ENCODE data around the gene OST4. TPM values are rescaled to one million over a fixed set of nuclear protein-coding genes. Genes with fewer than 3 reads are reported as not detected.

The OST4 gene
- total RNA-seq, 1 donor from 2014 or later: 269 TPM

GRCh38 chr2:27071990-27072830 is 756 bp upstream of the OST4 start:
- H3K4me1 ChIP-seq: peaks cover 73% of the 10 kb centered on the region
- H3K27ac ChIP-seq: peak overlapping the region; percentile 94
- no peaks in the 10 kb centered on the region for H3K9me3 ChIP-seq
- peak in 1 of 2 donors; percentile 81 for DNase-seq (ENCODE audit: extremely low spot score in 2 of 2)
- H3K27me3 ChIP-seq: no peaks in the 10 kb centered on the region
- H3K4me3 ChIP-seq: peak overlapping the region; percentile 89 to 97
- TF ChIP-seq POLR2A (IDR thresholded peaks at IDR 0.05) (no peak), POLR2AphosphoS5 (IDR thresholded peaks at IDR 0.05; ENCODE audit: insufficient read depth in 1 of 2, low read depth in 1 of 2) (peak; percentile 38 to 71)
- peaks cover 0 to 17% of the 10 kb centered on the region in 2 donors for H3K36me3 ChIP-seq
- intact Hi-C loops (cut with DNase I): no loop called here

GRCh38 chr2:27070653-27071276 is 689 bp downstream of the OST4 start:
- TF ChIP-seq POLR2A (IDR thresholded peaks at IDR 0.05) (no peak), POLR2AphosphoS5 (IDR thresholded peaks at IDR 0.05; ENCODE audit: insufficient read depth in 1 of 2, low read depth in 1 of 2) (no peak), CTCF (IDR thresholded peaks at IDR 0.05) (no peak)
- Histone ChIP-seq H3K4me3 (peak overlapping the region; percentile 89 to 97), H3K36me3 (peaks cover 0 to 17% of the 10 kb centered on the region in 2 donors), H3K27ac (peak overlapping the region; percentile 94), H3K27me3 (no peaks in the 10 kb centered on the region), H3K4me1 (peaks cover 63% of the 10 kb centered on the region), H3K9me3 (no peaks in the 10 kb centered on the region)
- intact Hi-C loops (cut with DNase I): no loop called here
- peak in 1 of 2 donors; percentile 82 for DNase-seq (ENCODE audit: extremely low spot score in 2 of 2)

- peaks cover 57% of the 10 kb centered on the region for H3K4me1 ChIP-seq
- H3K36me3 ChIP-seq: peaks cover 0 to 17% of the 10 kb centered on the region in 2 donors
- TF ChIP-seq POLR2A (IDR thresholded peaks at IDR 0.05) (no peak), CTCF (IDR thresholded peaks at IDR 0.05) (no peak), POLR2AphosphoS5 (IDR thresholded peaks at IDR 0.05; ENCODE audit: insufficient read depth in 1 of 2, low read depth in 1 of 2) (no peak)
- no peak for DNase-seq (ENCODE audit: extremely low spot score in 2 of 2)
- H3K9me3 ChIP-seq: no peaks in the 10 kb centered on the region
- no peaks in the 10 kb centered on the region for H3K27me3 ChIP-seq
- intact Hi-C loops (cut with DNase I): no loop called here
- H3K4me3 ChIP-seq: peak overlapping the region; percentile 89 to 97
- H3K27ac ChIP-seq: peak overlapping the region; percentile 94
Measured at GRCh38 chr2:27069961-27070618, 1.4 kb downstream of the OST4 start.

GRCh38 chr2:27069436-27069835 is 2.0 kb downstream of the OST4 start:
- H3K4me3 ChIP-seq: peak overlapping the region in 1 of 2 donors; percentile 97
- peaks cover 0 to 17% of the 10 kb centered on the region in 2 donors for H3K36me3 ChIP-seq

More at GRCh38 chr2:27069436-27069835, 2.0 kb downstream of the OST4 start:
- TF ChIP-seq POLR2AphosphoS5 (IDR thresholded peaks at IDR 0.05; ENCODE audit: insufficient read depth in 1 of 2, low read depth in 1 of 2): no peak
- no peak for TF ChIP-seq CTCF (IDR thresholded peaks at IDR 0.05)
- TF ChIP-seq POLR2A (IDR thresholded peaks at IDR 0.05): no peak
- intact Hi-C loops (cut with DNase I): no loop called here
- DNase-seq (ENCODE audit: extremely low spot score in 2 of 2): no peak
- Histone ChIP-seq H3K4me1 (peaks cover 50% of the 10 kb centered on the region), H3K27me3 (no peaks in the 10 kb centered on the region), H3K27ac (peak overlapping the region; percentile 94), H3K9me3 (no peaks in the 10 kb centered on the region)

Data from vagina (tissue), 2 donors.